GM18519 (cell line): ENCODE data around the gene GIMAP1.
"Not testable (repeated sequence)": the region's sequence is repeated elsewhere in the genome, so short reads cannot be mapped to it uniquely, and the experiment has no call there.

ENCODE experiments used
- ATAC-seq: cut with Tn5 transposase; IDR thresholded peaks from one replicate; pipeline ENCODE4 v1.9.1; 2021; ENCODE audit warnings: mild to moderate bottlenecking, moderate library complexity; ENCODE audit not compliant: unreplicated experiment, low FRiP score

The GIMAP1 gene

DNA sequence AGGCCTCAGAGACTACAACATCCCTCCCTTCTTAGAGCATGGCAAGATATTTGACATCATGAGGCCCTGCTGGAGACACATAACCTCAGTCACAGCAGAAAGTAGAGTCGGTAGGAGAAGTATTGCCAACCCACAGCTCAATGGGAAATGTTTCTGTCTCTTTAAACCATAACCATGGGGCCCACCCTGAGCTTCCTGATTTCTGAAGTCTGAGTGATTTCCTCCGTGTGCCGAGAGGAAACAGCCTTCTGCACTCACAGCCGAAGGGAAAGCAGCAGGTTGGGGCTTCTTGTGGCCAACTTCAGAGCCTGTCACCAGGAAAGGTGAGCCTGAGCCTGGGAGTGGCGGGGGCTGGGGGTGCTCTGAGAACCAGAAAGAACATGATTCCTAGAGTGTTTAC, at the start of gene GIMAP1:
GIMAP1 (plus strand) TSS at position 246 of the 400 bp plus-strand sequence. CDS start 2,435 bp downstream, outside the sequence.
- no peak for ATAC-seq

DNA sequence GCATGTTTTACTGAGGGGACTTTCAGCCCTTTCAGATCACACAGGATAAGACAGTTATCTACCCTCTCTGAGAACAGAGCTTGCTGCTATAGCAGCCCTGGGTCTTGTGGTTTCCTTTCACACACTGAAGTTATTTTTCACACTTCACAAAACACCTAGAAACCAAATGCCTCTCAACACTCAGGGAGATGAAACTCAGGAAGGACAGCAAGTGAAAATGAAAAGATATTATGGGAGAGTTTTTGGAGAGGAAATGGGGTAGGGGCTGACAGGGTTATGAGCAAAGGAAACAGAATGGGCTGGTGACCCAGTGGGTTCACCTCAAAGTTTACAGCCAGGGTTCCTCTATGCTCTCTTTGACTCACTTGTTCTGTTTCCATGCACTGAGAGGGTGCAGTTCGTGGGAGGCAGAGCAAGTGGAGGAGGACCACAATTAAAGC, 47.9 kb upstream of the GIMAP1 start:
- peak; percentile 71 for ATAC-seq

GRCh38 chr7:150668977-150669376, 47.4 kb upstream of the GIMAP1 start:
- no peak for ATAC-seq

DNA sequence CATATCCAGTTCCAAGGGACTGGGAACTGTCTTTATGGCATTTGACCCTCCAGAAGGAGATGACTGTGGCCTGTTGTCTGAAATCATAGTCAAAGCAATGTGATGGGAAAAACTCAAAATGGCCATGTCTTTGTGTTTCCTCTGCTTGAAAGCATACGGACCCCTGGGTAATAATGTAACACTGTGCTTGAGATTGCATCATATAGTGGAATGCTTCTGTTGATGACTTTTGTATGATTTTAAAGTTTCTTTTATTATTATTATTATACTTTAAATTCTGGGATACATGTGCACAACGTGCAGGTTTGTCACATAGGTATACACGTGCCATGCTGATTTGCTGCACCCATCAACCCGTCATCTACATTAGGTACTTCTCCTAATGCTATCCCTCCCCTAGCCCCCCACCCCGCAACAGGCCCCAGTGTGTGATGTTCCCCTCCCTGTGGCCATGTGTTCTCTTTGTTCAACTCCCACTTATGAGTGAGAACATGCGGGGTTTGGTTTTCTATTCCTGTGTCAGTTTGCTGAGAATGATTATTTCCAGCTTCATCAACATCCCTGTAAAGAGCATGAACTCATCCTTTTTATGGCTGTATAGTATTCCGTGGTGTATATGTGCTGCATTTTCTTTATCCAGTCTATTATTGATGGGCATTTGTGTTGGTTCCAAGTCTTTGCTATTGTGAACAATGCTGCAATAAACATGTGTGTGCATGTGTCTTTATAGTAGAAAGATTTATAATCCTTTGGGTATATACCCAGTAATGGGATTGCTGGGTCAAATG, 44.4 kb upstream of the GIMAP1 start:
- not testable (repeated sequence) for ATAC-seq

DNA sequence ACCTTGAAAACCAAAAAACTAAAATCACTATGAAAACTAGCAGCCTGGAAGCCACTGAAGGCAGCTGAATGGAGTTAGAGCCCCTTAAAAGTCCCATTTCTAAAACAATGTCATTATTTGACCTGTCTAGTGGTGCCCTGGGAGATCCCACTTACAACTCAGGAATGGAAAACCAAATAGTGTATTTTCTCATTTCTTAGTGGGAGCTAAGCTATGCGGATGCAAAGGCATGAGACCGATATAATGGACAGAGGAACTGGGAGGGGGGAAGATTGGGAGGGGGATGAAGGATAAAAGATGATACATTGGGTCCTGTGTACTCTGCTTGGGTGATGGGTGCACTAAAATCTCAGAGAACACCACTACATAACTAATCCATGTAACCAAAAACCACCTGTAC, 40.7 kb upstream of the GIMAP1 start:
- ATAC-seq: no peak

DNA sequence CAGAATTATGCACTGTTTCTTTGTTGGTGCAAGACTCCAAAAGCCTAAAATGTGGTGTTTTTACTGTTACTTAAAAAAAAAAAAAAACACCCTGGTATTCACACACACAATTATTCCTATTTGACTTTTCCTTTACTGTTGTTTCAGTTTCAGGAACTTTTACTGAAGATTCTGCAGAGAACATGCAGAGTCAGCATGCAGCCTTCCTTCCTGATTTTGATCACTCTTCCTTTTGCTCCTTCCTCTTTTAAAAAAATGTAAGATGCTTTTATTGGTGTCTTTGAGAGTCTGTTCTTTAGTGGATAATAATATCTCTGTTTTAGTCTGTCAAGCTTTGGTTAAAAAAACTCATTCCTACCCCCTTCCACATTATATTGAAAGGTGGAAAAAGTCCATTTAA, 40.1 kb upstream of the GIMAP1 start:
- not testable (repeated sequence) for ATAC-seq

DNA sequence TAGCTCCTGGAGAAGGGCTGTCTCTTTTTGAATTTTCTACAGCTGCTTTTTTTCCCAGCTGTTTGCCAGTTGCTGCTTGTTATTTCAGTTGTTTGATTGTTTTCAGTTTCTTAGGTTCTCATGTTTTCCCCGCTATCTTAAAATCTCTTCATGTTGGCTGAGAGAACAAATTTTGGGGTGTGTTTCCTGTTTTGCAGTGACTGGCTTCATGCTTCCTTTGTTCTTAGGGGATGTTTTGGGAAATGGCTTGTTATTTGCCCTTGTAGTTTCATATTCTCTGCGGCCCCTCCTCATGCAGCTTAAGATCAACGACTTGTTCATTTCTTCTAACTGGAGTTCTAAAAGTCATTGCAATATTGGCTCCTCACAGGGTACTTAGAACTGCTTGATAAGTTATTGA, 39.6 kb upstream of the GIMAP1 start:
- ATAC-seq: not testable (repeated sequence)

GRCh38 chr7:150678601-150679000, 37.8 kb upstream of the GIMAP1 start:
- ATAC-seq: not testable (repeated sequence)

DNA sequence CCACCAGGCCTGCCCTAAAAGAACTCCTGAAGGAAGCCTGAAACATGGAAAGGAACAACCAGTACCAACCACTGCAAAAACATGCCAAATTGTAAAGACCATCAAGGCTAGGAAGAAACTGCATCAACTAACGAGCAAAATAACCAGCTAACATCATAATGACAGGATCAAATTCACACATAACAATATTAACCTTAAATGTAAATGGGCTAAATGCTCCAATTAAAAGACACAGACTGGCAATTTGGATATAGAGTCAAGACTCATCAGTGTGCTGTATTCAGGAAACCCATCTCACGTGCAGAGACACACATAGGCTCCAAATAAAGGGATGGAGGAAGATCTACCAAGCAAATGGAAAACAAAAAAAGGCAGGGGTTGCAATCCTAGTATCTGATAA, 36.0 kb upstream of the GIMAP1 start:
- ATAC-seq: not testable (repeated sequence)

DNA sequence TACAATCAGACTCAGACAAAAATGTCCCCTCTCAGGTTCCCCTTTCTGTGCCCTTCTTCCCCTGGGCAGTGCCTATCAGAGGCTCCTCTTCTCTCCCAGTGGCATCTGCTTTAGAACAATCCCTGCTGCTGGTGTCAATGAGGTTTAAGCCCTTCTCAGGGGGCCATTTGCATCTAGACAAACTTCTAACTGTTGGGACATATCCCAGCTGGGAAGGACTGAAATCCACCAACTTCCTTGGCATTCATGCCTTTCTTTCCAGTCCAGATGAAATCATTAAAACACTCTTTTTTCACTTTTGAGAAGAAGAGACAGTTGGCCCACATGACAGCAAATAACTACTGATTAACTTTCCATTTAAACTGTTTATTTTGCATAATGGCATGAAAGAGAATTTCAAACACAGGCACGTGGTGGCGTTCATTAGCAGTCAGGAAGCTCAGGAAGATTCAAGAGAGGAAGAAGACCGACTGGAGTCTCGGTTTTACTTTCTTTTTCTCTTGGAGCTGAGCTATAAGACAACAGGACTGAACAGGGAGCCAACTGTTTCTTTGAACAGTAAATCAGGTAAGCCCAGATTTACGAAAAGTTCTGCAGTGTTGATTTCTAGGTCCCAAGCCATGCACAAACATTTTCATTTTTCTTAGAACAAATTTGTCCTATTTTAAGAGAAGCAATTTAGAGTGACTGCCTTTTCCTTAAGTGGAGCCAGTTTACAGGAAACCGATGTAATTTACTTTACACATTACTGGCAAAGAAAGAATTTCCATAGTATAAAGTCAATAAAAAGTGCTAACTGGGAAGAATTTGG, 31.0 kb upstream of the GIMAP1 start, which contains the start of gene GIMAP2:
GIMAP2 (plus strand) TSS at position 488 of the 811 bp plus-strand sequence. CDS start 1,354 bp downstream, outside the sequence.
- peak; percentile 79 for ATAC-seq

DNA sequence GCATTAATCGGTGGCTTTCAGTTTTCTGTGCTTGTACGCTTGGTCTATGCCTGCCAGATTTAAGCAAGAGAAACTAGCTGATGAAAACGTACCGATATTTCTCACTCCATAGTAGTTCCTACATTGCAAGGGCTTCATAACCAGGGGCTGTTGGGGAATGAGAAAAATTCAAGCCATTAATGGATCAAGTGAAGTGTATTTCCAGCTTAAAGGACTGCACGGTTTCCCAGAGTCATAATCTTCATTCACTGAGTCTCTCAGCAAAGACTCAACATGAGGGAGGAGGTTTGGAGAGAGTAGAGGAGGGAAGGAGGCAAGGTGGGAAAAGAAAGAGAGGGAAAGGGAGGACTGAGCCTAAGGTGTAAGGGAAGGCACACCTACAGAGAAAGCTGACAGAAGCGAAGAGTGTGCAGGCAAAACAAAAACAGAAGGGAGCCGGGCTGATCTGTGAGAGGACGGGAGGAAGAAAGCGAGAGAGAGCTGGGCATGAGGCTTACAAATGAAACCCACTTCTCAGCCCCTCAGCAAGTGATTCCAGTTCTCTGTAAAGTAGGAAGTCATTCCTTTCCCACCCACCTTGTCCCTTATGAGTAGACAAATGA, 30.3 kb upstream of the GIMAP1 start:
- ATAC-seq: no peak

DNA sequence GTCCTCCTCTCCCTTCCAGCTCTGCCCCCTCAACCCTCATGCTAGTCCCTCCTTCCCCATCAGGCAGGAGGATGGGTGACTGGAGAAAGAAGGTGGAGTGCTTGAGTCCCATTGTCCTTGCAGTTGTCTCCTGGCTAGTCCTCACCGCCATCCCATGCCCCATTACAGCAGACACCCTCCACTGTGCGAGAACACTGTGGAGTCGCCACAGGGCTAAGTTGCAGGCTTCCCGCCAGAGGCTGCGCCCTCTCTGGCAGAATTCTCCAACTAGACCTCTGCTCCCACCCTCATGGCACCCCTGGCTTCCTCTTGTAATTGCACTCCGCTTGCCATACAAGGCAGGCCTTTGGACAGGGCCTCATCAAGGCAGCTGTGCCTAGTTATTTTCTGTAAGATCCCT, 27.8 kb upstream of the GIMAP1 start:
- no peak for ATAC-seq

- ATAC-seq: no peak
These were observed 20.8 kb upstream of the GIMAP1 start for GRCh38 chr7:150695654-150696053.

DNA sequence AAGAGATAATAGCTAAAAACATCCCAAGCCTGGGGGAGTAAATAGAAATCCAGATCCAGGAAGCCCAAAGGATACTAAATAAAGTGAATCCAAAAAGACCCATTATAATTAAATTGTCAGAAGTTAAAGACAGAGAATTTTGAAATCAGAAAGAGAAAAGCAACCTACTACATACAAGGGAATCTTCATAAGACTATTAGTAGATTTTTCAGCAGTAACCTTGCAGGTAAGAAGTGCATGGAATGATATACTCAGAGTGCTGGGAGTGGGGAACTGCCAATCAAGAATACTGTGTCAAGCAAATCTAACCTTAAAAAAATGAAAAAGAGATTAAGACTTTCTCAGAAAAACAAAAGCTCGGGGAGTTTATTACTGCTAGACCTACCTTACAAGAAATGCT, 13.2 kb upstream of the GIMAP1 start:
- ATAC-seq: no peak

DNA sequence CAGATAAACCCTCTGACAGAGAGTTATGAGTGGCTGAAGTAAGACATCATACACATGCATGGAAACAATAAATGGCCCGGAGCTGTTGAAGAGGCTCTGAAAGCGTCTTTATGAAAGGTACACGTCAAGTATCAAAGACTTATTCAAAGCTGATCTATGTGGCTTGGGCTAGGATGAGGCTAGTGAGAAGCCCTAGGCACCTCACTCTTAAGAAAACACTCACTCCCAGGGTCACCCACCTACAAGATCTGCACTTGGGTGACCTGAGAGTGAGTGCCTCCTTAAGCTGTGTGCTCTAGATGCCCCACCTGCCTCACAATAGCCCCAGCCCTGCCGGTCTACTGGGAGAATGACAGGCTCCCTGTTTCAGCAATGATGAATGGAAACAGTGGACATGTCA, 1.1 kb upstream of the GIMAP1 start:
- no peak for ATAC-seq

GRCh38 chr7:150715738-150716137, 675 bp upstream of the GIMAP1 start:
- ATAC-seq: no peak

DNA sequence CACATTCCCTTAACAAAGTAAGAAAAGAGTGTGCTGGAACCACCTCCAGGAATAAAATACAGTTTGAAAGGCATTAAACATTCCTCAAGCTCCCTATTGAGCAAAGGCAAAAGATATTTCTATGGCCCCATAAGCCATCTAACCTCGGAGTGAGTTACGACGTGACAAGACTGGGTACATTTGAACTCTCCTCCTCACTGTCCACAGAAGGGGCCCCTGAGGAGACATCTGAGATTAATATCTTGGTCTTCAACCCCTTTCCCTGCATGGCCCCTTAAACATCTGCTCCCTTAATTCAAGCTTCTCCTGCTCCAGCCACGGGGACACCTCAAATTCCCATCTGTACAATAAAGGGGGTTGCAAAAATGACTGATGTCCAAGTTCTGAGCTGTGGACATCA, 526 bp downstream of the GIMAP1 start:
- ATAC-seq: no peak

- no peak for ATAC-seq
These were observed 1.5 kb downstream of the GIMAP1 start for GRCh38 chr7:150717814-150718420.

DNA sequence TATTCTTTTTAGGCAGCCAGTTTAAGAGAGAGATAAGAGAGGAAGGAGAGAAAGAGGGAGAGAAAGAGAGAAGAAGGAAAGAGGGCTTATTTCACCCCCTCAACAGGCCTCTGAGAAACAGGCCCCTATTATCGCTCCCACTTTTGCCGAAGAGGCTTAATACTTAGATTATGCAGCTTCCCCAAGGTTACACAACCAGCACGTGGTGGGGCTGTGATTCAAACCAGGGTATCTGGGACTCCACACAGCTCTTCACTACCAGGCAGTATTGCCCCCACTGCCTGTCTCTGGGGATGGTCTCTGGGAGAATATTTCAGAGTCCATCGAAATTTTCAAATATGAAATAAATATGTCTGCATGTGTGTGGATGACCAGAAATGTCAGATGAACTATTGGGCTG, 3.0 kb downstream of the GIMAP1 start:
- ATAC-seq: no peak

GRCh38 chr7:150719960-150720891, 3.8 kb downstream of the GIMAP1 start:
- ATAC-seq: no peak
